K562 (cell line): ENCODE measurements around the gene TBC1D16. TPM values are rescaled to one million over a fixed set of nuclear protein-coding genes. Genes with fewer than 3 reads are reported as not detected.
"Not testable (repeated sequence)": the region's sequence is repeated elsewhere in the genome, so short reads cannot be mapped to it uniquely, and the experiment has no call there.

Source experiments
- ATAC-seq: fragments of 200-7000 bp; cut with Tn5 transposase; 3 replicates; pipeline ENCODE4 v1.9.1; 2020; ENCODE audit warnings: moderate library complexity
- BruUV-seq: library from RNA; stranded (reverse); fragments of 400-500 nt; replicated peaks from 2 replicates; lab custom pipeline; 2021; lab: Mats Ljungman, UMichigan
- CTCF ChIA-PET: fragments of 300-600 bp; formaldehyde crosslinking; extraction: SDS; loops from one replicate; lab custom pipeline; 2021; ENCODE audit warnings: low intra/inter-chr PET ratio; lab: Yijun Ruan, JAX
- POLR2A ChIA-PET: fragments of 300-600, 350-650 bp; sonication (Branson Sonifier 250); formaldehyde crosslinking; extraction: SDS; loops from one replicate; lab custom pipeline; 2021; ENCODE audit warnings: antibody characterized with exemption, inconsistent platforms; lab: Yijun Ruan, JAX
- DNase-seq, 4 experiments: peaks; one replicate each; pipeline versions ENCODE4 v3.0.0 to v3.0.0-alpha.2; 2011 to 2018; ENCODE audit warnings: low spot score in 3 of 4, mixed read lengths in 3 of 4; ENCODE audit errors: extremely low read depth in 1 of 4
- FAIRE-seq: peaks from 2 replicates; lab custom pipeline; 2011; peaks lifted over from hg19 to GRCh38; lab: Jason Lieb, UNC
- H2AFZ ChIP-seq: 2 replicates; pipeline ENCODE4 v1.6.0; 2011; ENCODE audit warnings: low read depth, low read length, control low read depth, inconsistent platforms
- H3K27ac ChIP-seq: fragments of 200-600 bp; 3 replicates; pipeline ENCODE4 v1.8.0; 2011; ENCODE audit warnings: low read depth, mild to moderate bottlenecking, control low read depth, inconsistent platforms, low read length, moderate library complexity, mixed read lengths; ENCODE audit errors: extremely low read depth
- H3K27me3 ChIP-seq, 2 experiments: fragments of 300-600 bp in 1 of 2; 2 replicates in 1 of 2; 3 replicates in 1 of 2; pipeline versions ENCODE4 v1.6.0 to v1.8.0; 2011; ENCODE audit warnings: inconsistent platforms in 2 of 2, low read length in 2 of 2, mild to moderate bottlenecking in 1 of 2, mixed read lengths in 1 of 2, moderate library complexity in 1 of 2; ENCODE audit not compliant: control insufficient read depth in 2 of 2, insufficient read depth in 2 of 2
- H3K36me3 ChIP-seq: fragments of 300-600 bp; 3 replicates; pipeline ENCODE4 v1.8.0; 2011; ENCODE audit warnings: mild to moderate bottlenecking, low read length, inconsistent platforms; ENCODE audit not compliant: control insufficient read depth, insufficient read depth
- H3K4me1 ChIP-seq, 2 experiments: fragments of 200-600 bp in 1 of 2; replicated peaks in 1 of 2; 2 replicates in 1 of 2; 3 replicates in 1 of 2; pipeline versions ENCODE4 v1.5.1 to v1.8.0; 2011; ENCODE audit warnings: inconsistent platforms in 2 of 2, low read length in 2 of 2, mild to moderate bottlenecking in 1 of 2, mixed read lengths in 1 of 2, moderate library complexity in 1 of 2; ENCODE audit not compliant: control insufficient read depth in 2 of 2, insufficient read depth in 2 of 2
- H3K4me2 ChIP-seq: 2 replicates; pipeline ENCODE4 v1.6.1; 2011; ENCODE audit warnings: low read length, control low read depth, inconsistent platforms, mixed read lengths; ENCODE audit not compliant: insufficient read depth
- H3K4me3 ChIP-seq: fragments of 200-600 bp; sonication (generic), shearing (Covaris generic); 2 replicates; pipeline ENCODE4 v1.5.1; 2016; ENCODE audit warnings: control low read depth, inconsistent platforms
- H3K79me2 ChIP-seq: fragments of 200-600 bp; 3 replicates; pipeline ENCODE4 v1.8.0; 2011; ENCODE audit warnings: low read length, inconsistent platforms; ENCODE audit not compliant: control insufficient read depth, insufficient read depth
- H3K9ac ChIP-seq, 2 experiments: 2 replicates each; pipeline versions ENCODE4 v1.6.0 to v1.6.1; 2011; ENCODE audit warnings: low read depth in 2 of 2, low read length in 2 of 2, control low read depth in 1 of 2, inconsistent platforms in 1 of 2, mild to moderate bottlenecking in 1 of 2, mixed read lengths in 1 of 2; ENCODE audit not compliant: insufficient read depth in 1 of 2
- H3K9me1 ChIP-seq: one replicate; pipeline ENCODE4 v1.6.0; 2011; ENCODE audit warnings: inconsistent platforms, mild to moderate bottlenecking, low read length, moderate library complexity; ENCODE audit not compliant: control insufficient read depth, insufficient read depth
- H3K9me3 ChIP-seq: replicated peaks from 2 replicates; pipeline ENCODE4 v1.5.1; 2011; ENCODE audit warnings: low read depth, low read length, inconsistent platforms; ENCODE audit not compliant: control insufficient read depth, insufficient read depth
- H4K20me1 ChIP-seq: replicated peaks from 2 replicates; pipeline ENCODE4 v1.6.1; 2011; ENCODE audit warnings: low read length, inconsistent platforms, mixed read lengths; ENCODE audit not compliant: control insufficient read depth, insufficient read depth
- WGBS: fragments of 100-300 bp; shearing (Covaris generic); methylation state at CpG from one replicate; pipeline ENCODE4 v1.1.6; 2016; ENCODE audit warnings: low coverage, mixed read lengths; ENCODE audit not compliant: insufficient coverage; ENCODE audit errors: missing lambda C conversion rate; 5-methylcytosine and 5-hydroxymethylcytosine counted together
- in situ Hi-C: fragments of 300-500 bp; cut with MboI; formaldehyde crosslinking; loops from 4 replicates; pipeline ENCODE4 v1.15.0; 2018; ENCODE audit warnings: inconsistent platforms, mixed read lengths
- intact Hi-C: fragments of 100-400 bp; cut with micrococcal nuclease; formaldehyde crosslinking; loops from 2 replicates; pipeline ENCODE4 v1.14.2; 2022
- polyA plus RNA-seq, 8 experiments: library from polyadenylated mRNA; depleted of rRNA in 4 of 8; stranded (reverse) in 5 of 8; unstranded in 3 of 8; fragments of >200 nt; fragmentation: Nextera tagmentation in 2 of 8; fragmentation: Illumina TruSeq in 1 of 8; extraction: Ambion mirVana in 2 of 8; extraction: Trizol in 1 of 8; gene quantifications; 2 replicates each; pipeline versions ENCODE4 v1.2.1 to v1.2.3, GENCODE V29; 2011 to 2014; ENCODE audit warnings: inconsistent platforms in 1 of 8, missing spikeins in 1 of 8
- total RNA-seq, 7 experiments: library from RNA; depleted of rRNA in 6 of 7; stranded (reverse); fragments of >200 nt in 6 of 7; fragmentation: Illumina TruSeq in 2 of 7; extraction: Trizol in 2 of 7; gene quantifications; 2 replicates each; pipeline versions ENCODE4 v1.2.1 to v1.2.3, GENCODE V29; 2011 to 2021; ENCODE audit warnings: low replicate concordance in 1 of 7

The TBC1D16 gene
- total and polyA plus RNA-seq, 9 of the 15 experiments (the other 6 are each of a cell fraction or from before 2014, with no cell fraction given): 0.01 to 0.20 (median 0.03) TPM; not detected in 1

DNA sequence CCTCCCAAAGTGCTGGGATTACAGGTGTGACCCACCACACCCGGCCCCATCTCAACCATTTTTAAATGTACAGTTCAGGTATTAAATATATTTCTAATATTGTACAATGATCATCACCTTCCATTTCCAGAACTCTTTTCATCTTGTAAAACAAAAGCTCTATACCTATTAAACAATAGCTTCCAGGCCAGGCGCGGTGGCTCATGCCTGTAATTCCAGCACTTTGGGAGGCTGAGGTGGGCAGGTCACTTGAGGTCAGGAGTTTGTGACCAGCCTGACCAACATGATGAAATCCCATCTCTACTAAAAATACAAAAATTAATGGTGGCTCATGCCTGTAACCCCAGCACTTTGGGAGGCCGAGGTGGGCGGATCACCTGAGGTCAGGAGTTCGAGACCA lies 73.2 kb downstream of the TBC1D16 start:
- in situ Hi-C loops, H4K20me1 ChIP-seq, DNase-seq, intact Hi-C loops, BruUV-seq, H3K4me2 ChIP-seq, H3K4me3 ChIP-seq, H3K27ac ChIP-seq, H3K36me3 ChIP-seq, H3K4me1 ChIP-seq, CTCF ChIA-PET, ATAC-seq, H3K79me2 ChIP-seq, H3K9ac ChIP-seq, H3K9me3 ChIP-seq, FAIRE-seq, POLR2A ChIA-PET, H2AFZ ChIP-seq, H3K9me1 ChIP-seq: not testable (repeated sequence)
- peaks cover 16 to 21% of the 10 kb centered on the region in 2 experiments; a peak in 4 of 5 replicates for H3K27me3 ChIP-seq
- 30% methylated on average over 6 of the region's 6 CpGs for WGBS

DNA sequence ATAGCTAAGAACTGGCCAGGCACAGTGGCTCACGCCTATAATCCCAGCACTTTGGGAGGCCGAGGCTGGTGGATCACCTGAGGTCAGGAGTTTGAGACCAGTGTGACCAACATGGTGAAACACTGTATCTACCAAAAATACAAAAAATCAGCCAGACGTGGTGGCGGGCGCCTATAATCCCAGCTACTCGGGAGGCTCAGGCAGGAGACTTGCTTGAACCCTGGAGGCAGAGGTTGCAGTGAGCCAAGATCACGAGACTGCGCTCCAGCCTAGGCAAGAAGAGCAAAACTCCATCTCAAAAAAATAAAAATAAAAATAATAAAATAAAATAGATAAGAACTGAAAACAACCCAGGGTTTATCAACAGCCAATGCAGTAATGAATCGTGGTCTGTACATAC lies 74.1 kb downstream of the TBC1D16 start:
- intact Hi-C loops, FAIRE-seq, H3K4me1 ChIP-seq, H3K4me3 ChIP-seq, in situ Hi-C loops, H3K27ac ChIP-seq, H3K9me1 ChIP-seq, H2AFZ ChIP-seq, H3K9ac ChIP-seq, DNase-seq, BruUV-seq, H3K36me3 ChIP-seq, H3K9me3 ChIP-seq, ATAC-seq, H3K79me2 ChIP-seq, H3K4me2 ChIP-seq, H4K20me1 ChIP-seq, CTCF ChIA-PET: not testable (repeated sequence)
- POLR2A ChIA-PET: interaction anchor here (1.1 kb wide), 1 partner anchor 143 kb away, joined by 3 read pairs; no protein-coding TSS in a partner anchor
- 10% methylated on average over 9 of the region's 9 CpGs for WGBS
- H3K27me3 ChIP-seq: peaks cover 24 to 29% of the 10 kb centered on the region in 2 experiments
